Choroid plexus epithelial cell (primary cell): ENCODE measurements around the gene DLGAP1.

Experiments
- DNase-seq: peaks from one replicate; pipeline ENCODE4 v3.0.0-alpha.2; 2010; ENCODE audit warnings: low read depth
- H3K4me3 ChIP-seq: 2 replicates; pipeline ENCODE4 v1.5.1; 2011; ENCODE audit warnings: low read depth, mild to moderate bottlenecking, control low read depth, low read length, moderate library complexity
- CTCF ChIP-seq: conservative IDR thresholded peaks from 2 replicates; pipeline ENCODE4 v1.5.1; 2011; ENCODE audit warnings: low read depth, mild to moderate bottlenecking, control low read depth, inconsistent platforms, low read length, moderate library complexity

Gene DLGAP1

GRCh38 chr18:3741333-3741732 lies 713.8 kb downstream of the DLGAP1 start:
- DNase-seq, result no peak
- TF ChIP-seq CTCF, result no peak
- no peak overlapping the region for H3K4me3 ChIP-seq

GRCh38 chr18:3728704-3729437 lies 726.2 kb downstream of the DLGAP1 start:
- no peak for TF ChIP-seq CTCF
- DNase-seq, result no peak
- no peak overlapping the region for H3K4me3 ChIP-seq

- no peak for TF ChIP-seq CTCF
- no peak for DNase-seq
- no peak overlapping the region for H3K4me3 ChIP-seq
Observed at GRCh38 chr18:3727274-3727673, 727.8 kb downstream of the DLGAP1 start.

GRCh38 chr18:3726238-3726951 lies 728.7 kb downstream of the DLGAP1 start:
- TF ChIP-seq CTCF, result no peak
- H3K4me3 ChIP-seq, result no peak overlapping the region
- DNase-seq, result no peak

- H3K4me3 ChIP-seq, result no peak overlapping the region
- no peak for TF ChIP-seq CTCF
- DNase-seq, result no peak
Observed at GRCh38 chr18:3725115-3725514, 730.0 kb downstream of the DLGAP1 start.

- no peak for DNase-seq
- TF ChIP-seq CTCF, result no peak
- H3K4me3 ChIP-seq, result no peak overlapping the region
Observed at GRCh38 chr18:3723554-3723953, 731.6 kb downstream of the DLGAP1 start.
